Skin of body (tissue), 2 donors: ENCODE data around the gene NOL4L. TPM values are rescaled to one million over a fixed set of nuclear protein-coding genes. Genes with fewer than 3 reads are reported as not detected.

Experiments
- DNase-seq: peaks from one replicate; lab custom pipeline; 2025; lab: John Stamatoyannopoulos, UW
- total RNA-seq: library from RNA; depleted of rRNA; stranded (reverse); fragments of >200 nt; gene quantifications from one replicate; pipeline ENCODE4 v1.2.3, GENCODE V29; 2014

The NOL4L gene
- total RNA-seq, 1 donor from 2014 or later = 4.3 TPM

GRCh38 chr20:32576560-32576959 is 8.6 kb downstream of the NOL4L start:
- no peak for DNase-seq

- DNase-seq = no peak
Measured at GRCh38 chr20:32575805-32576204, 9.3 kb downstream of the NOL4L start.

- no peak for DNase-seq
Measured at GRCh38 chr20:32575227-32575581, 9.9 kb downstream of the NOL4L start.

GRCh38 chr20:32574296-32575226 is 10.6 kb downstream of the NOL4L start:
- DNase-seq = no peak

- DNase-seq = no peak
Measured at GRCh38 chr20:32573167-32573851, 11.8 kb downstream of the NOL4L start.

GRCh38 chr20:32572271-32572968 is 12.7 kb downstream of the NOL4L start:
- no peak for DNase-seq

GRCh38 chr20:32571566-32571965 is 13.6 kb downstream of the NOL4L start:
- DNase-seq = no peak

- DNase-seq = no peak
Measured at GRCh38 chr20:32570401-32571190, 14.5 kb downstream of the NOL4L start.

GRCh38 chr20:32569380-32570305 is 15.5 kb downstream of the NOL4L start:
- no peak for DNase-seq

- no peak for DNase-seq
Measured at GRCh38 chr20:32569018-32569379, 16.1 kb downstream of the NOL4L start.

- no peak for DNase-seq
Measured at GRCh38 chr20:32567384-32568178, 17.6 kb downstream of the NOL4L start.

GRCh38 chr20:32566379-32567374 is 18.5 kb downstream of the NOL4L start:
- no peak for DNase-seq

GRCh38 chr20:32565735-32566032 is 19.4 kb downstream of the NOL4L start:
- DNase-seq = no peak

GRCh38 chr20:32564921-32565734 is 20.0 kb downstream of the NOL4L start:
- no peak for DNase-seq

GRCh38 chr20:32564440-32564839 is 20.7 kb downstream of the NOL4L start:
- no peak for DNase-seq

GRCh38 chr20:32563311-32564272 is 21.5 kb downstream of the NOL4L start:
- DNase-seq = no peak
